Osteocyte (in vitro differentiated cells): Measurements from ENCODE around the gene TAGLN2. TPM values are rescaled to one million over a fixed set of nuclear protein-coding genes. Genes with fewer than 3 reads are reported as not detected.

ENCODE experiments used
- DNase-seq: peaks from one replicate; pipeline ENCODE4 v3.0.0; 2021; ENCODE audit warnings: mixed read lengths; ENCODE audit not compliant: unreplicated experiment; ENCODE audit errors: extremely low spot score
- H3K27ac Mint-ChIP-seq: one replicate; pipeline ENCODE4 v1.8.0; 2021; ENCODE audit warnings: mild to moderate bottlenecking, mixed read lengths; ENCODE audit not compliant: unreplicated experiment
- H3K27me3 Mint-ChIP-seq: one replicate; pipeline ENCODE4 v1.8.0; 2021; ENCODE audit warnings: mixed read lengths; ENCODE audit not compliant: unreplicated experiment
- H3K36me3 Mint-ChIP-seq: one replicate; pipeline ENCODE4 v1.8.0; 2021; ENCODE audit warnings: mixed read lengths; ENCODE audit not compliant: unreplicated experiment
- H3K4me1 Mint-ChIP-seq: one replicate; pipeline ENCODE4 v1.8.0; 2021; ENCODE audit warnings: mixed read lengths; ENCODE audit not compliant: unreplicated experiment
- H3K4me3 Mint-ChIP-seq: one replicate; pipeline ENCODE4 v1.8.0; 2021; ENCODE audit warnings: mild to moderate bottlenecking, moderate library complexity, mixed read lengths; ENCODE audit not compliant: unreplicated experiment
- H3K9me3 Mint-ChIP-seq: one replicate; pipeline ENCODE4 v1.8.0; 2021; ENCODE audit warnings: mixed read lengths; ENCODE audit not compliant: unreplicated experiment
- long read RNA-seq: library from polyadenylated mRNA; unstranded; transcript quantifications from one replicate; pipeline ENCODE4 v2.0.0, GENCODE V29; 2021
- total RNA-seq: library from RNA; stranded (reverse); gene quantifications from 2 replicates; pipeline ENCODE4 v1.2.1, GENCODE V29; 2021
- TF ChIP-seq, protein P1 (sequence below): fragments of 200-600 bp; sonication (generic); IDR thresholded peaks from 2 replicates; pipeline ENCODE4 v1.5.0; 2021; ENCODE audit warnings: antibody characterized with exemption, mild to moderate bottlenecking, moderate library complexity

The TAGLN2 gene
- 161 and 169 TPM in 2 replicates for total RNA-seq
- long read RNA-seq, transcript TAGLN2-203 (5 exons, 1,604 nt): major isoform, 347 of 358 reads
- long read RNA-seq, partial matches to known transcripts: 10 of 358 reads
- long read RNA-seq, other reads (novel, unspliced or antisense): 1 of 358 reads

DNA sequence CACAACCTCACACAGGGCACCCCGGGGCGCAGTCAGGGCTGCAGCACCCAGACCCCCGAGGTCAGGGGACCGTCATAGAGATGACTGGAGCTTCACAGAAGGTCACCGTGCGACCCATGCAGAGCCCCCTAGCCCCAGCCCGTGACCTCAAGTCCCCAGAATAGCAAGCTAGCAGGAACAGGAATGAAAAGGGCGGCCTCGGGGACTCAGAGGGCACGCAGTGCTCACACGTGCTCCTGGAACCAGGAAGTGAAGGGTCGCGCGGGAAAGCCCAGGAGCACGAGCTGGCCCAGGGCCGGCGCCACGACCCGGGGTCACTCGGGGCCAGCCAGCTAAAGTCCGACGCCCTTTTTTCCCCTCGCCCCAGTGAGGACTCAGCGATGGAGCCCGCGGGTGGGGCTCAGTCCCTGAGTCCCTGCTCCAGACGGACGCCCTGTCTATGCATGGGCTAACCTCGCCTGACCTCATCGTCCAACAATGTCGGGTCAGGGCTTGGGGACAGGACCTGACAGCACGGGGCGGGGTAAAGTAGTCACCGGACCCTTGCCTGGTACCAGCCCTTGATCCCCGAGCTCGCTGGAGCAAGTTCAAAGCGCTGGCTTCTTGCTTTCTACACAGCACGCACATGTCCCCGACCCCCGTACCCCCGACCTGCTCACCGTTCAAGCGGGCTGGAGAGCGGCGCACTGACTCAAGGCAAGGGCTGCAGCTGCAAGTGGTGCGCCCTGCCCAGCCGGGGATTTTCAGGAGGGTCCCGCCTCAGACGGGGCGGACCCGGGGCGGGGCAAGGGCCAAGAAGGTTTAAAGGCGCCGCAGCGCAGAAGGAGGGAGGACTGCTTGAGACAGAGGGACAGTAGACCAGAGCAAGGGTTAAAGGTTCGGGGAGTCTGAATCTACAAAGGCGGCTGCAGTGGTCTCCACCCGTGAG is at the start of gene TAGLN2:
Gene TAGLN2 (minus strand): TSS at position 717 of the 928 bp plus-strand sequence. CDS start 4,998 bp downstream, outside the sequence.
- Mint-ChIP-seq H3K27ac (peak within 1 kb of the TSS; percentile 100), H3K9me3 (no peaks in the 10 kb centered on the region), H3K4me3 (peak within 1 kb of the TSS; percentile 83), H3K4me1 (peaks cover 52% of the 10 kb centered on the region), H3K36me3 (peaks cover 9% of the 10 kb centered on the region), H3K27me3 (peaks cover 5% of the 10 kb centered on the region)
- peak; percentile 93 for DNase-seq
- TF ChIP-seq, protein P1, sequence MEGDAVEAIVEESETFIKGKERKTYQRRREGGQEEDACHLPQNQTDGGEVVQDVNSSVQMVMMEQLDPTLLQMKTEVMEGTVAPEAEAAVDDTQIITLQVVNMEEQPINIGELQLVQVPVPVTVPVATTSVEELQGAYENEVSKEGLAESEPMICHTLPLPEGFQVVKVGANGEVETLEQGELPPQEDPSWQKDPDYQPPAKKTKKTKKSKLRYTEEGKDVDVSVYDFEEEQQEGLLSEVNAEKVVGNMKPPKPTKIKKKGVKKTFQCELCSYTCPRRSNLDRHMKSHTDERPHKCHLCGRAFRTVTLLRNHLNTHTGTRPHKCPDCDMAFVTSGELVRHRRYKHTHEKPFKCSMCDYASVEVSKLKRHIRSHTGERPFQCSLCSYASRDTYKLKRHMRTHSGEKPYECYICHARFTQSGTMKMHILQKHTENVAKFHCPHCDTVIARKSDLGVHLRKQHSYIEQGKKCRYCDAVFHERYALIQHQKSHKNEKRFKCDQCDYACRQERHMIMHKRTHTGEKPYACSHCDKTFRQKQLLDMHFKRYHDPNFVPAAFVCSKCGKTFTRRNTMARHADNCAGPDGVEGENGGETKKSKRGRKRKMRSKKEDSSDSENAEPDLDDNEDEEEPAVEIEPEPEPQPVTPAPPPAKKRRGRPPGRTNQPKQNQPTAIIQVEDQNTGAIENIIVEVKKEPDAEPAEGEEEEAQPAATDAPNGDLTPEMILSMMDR: no peak

DNA sequence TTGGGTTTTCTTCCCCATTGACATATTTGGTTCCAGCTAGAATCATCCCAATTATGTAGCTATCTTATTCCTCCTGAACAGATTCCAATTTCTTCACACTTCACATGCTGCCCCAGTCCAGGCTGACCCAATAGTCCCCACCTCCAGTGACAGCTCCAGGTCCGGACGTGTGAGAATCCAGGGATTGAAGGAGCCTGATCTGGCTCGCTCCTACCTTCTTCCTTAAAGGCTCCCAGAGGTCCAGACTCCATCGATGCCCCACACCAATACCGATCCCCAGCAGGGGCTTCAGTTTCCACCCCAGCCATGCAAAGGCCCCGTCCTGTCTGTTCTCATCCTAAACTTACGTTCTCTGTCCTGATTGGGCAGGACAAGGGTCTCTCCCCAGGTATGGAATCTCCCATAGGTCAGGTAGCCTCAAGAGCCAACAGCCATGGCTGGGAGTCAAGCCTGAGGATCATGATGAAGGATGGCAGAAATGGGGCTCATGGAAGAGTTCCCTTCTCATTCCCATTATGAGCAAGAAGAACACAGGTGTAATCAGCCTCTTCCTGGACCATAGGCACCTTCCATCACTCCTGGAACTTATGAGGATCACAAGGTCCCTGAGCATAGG is 49.2 kb upstream of the TAGLN2 start:
- Mint-ChIP-seq H3K27me3 (peaks cover 43% of the 10 kb centered on the region), H3K4me1 (no peaks in the 10 kb centered on the region), H3K27ac (no peak overlapping the region), H3K36me3 (no peaks in the 10 kb centered on the region), H3K4me3 (no peak overlapping the region), H3K9me3 (no peaks in the 10 kb centered on the region)
- peak; percentile 60 for DNase-seq
- TF ChIP-seq, protein P1: no peak

DNA sequence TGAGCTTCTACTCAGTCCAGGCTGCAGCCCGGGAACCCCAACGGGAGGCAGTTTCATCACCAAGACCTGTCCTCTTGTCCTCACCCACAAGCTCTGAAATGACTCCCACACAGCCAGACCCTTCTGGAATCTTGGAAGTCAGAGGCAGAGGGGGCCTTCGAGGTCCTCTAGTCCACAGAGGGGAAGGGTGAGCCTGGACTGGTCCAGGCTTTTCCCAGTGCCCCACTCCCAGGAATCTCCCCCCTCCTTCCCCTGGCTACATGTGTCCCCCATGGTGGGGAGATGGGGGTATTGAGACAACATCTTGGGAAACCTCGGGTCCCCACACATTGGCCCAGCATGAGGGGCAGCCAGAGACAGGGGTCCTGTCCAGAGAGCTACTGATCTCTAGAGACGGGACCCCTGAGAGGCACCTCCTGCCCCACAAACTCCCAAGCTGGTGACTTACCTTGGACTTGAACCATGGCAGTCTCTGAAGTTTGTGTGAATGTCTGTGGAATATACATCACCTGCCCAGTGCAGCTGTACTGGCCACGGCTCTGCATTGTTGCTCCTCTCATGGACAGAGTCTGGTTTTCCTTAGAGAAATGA is 48.1 kb upstream of the TAGLN2 start:
- DNase-seq: peak; percentile 56
- Mint-ChIP-seq H3K27me3 (peaks cover 38% of the 10 kb centered on the region), H3K9me3 (no peaks in the 10 kb centered on the region), H3K4me3 (no peak overlapping the region), H3K36me3 (no peaks in the 10 kb centered on the region), H3K27ac (no peak overlapping the region), H3K4me1 (no peaks in the 10 kb centered on the region)
- TF ChIP-seq, protein P1: no peak

DNA sequence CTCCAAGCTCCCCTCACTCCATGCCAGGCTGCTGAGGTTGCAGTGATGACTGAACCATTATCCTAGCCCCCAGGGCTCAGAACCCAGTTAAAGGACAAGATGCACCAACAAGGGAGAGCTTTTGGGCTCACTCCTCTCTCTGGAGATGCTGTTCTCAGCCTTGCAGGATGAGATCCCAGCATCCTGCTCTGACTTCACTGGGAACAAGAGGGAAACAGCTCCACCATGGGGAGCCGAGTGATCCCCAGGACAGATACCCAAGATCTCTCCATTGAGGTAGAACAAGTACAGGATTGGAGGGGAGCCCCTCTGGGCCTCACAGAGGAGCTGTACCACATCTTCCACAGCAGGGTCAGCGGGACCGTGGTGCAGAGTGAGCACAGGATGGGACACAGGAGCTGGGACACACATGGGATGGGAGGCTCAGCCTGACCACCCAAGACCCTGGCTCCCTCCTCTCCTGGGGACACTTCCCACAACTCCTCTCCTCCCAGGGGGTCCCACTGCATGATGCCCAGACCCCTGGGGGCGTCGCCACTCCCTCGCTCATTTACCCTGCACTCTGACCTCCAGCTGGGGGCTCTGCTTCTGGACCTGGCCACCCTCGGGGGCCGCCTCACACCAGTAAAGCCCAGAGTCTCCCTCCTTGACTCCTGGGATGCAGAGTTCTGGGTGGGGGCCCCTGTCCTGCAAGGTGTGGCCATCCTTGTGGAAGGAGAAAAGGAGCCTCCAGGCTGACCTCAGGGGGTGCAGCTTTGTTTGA is 47.3 kb upstream of the TAGLN2 start:
- no peaks in the 10 kb centered on the region for H3K36me3 Mint-ChIP-seq
- no peaks in the 10 kb centered on the region for H3K9me3 Mint-ChIP-seq
- TF ChIP-seq, protein P1: no peak
- DNase-seq: no peak
- H3K27me3 Mint-ChIP-seq: peaks cover 40% of the 10 kb centered on the region
- H3K4me3 Mint-ChIP-seq: no peak overlapping the region
- no peak overlapping the region for H3K27ac Mint-ChIP-seq
- H3K4me1 Mint-ChIP-seq: no peaks in the 10 kb centered on the region
